ENCODE measurements around the gene SLC37A3. TPM values are rescaled to one million over a fixed set of nuclear protein-coding genes. Genes with fewer than 3 reads are reported as not detected.
A peak's percentile ranks its signal among the peaks of the same experiment; 100 is the strongest.
"Not testable (repeated sequence)": the region's sequence is repeated elsewhere in the genome, so short reads cannot be mapped to it uniquely, and the experiment has no call there.

Gene SLC37A3
- total and polyA plus RNA-seq, 9 donors = 30.6 to 74.6 (median 39.4) TPM

DNA sequence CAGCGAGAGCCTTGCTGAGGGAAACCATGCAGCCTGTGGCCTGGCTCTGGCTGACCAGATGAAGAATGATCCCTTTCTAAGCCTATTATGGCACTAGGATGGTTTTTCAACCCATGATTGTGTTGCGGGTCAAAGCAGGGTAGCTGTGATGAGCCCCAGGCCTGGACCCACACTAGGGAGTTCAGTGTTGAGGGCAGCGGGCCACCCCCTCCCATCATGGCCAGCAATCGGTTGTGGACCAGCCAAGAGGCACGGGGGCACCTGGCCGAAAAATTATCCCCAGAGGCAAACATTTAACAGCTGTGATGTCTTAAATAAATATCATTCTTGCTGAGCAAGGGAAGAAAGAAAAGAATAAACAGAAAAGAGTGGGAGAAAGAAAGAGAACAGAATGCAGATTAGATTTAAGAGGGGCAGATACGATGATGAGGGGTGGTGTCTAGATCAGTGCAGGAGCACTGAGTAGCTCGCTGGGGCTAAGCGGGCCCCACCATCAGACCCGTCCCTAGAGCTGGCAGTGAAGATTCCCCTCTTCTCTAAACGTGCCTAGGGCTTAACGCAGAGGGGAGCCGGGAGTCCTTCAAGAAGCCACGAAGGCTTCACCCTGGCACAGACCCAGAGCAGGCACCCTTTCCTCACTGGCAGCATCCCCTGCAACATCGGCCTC lies 82.7 kb downstream of the SLC37A3 start:
- H3K4me1 ChIP-seq (ENCODE audit: insufficient read depth) = peaks cover 4% of the 10 kb centered on the region
- H3K4me3 ChIP-seq = peak overlapping the region; percentile 19
- 13 to 19% (median 13%) methylated on average over 15 of the region's 15 CpGs for WGBS, 3 donors
- H3K27ac ChIP-seq = peak overlapping the region; percentile 15 to 71
- intact Hi-C loops (cut with DNase I) = loop anchor here in 2 of 4 donors (10.0 kb wide), 2 partner anchors 131 to 141 kb away; partner anchors contain the start of gene KDM7A (in 1 of the 2)
- H3K36me3 ChIP-seq = no peaks in the 10 kb centered on the region
- H3K27me3 ChIP-seq = no peaks in the 10 kb centered on the region
- peak in 1 of 5 donors; percentile 34 for DNase-seq
- no peaks in the 10 kb centered on the region for H3K9me3 ChIP-seq
- TF ChIP-seq POLR2A (IDR thresholded peaks at IDR 0.05) (no peak), EP300 (IDR thresholded peaks at IDR 0.05) (no peak), CTCF (IDR thresholded peaks at IDR 0.05) (no peak)

DNA sequence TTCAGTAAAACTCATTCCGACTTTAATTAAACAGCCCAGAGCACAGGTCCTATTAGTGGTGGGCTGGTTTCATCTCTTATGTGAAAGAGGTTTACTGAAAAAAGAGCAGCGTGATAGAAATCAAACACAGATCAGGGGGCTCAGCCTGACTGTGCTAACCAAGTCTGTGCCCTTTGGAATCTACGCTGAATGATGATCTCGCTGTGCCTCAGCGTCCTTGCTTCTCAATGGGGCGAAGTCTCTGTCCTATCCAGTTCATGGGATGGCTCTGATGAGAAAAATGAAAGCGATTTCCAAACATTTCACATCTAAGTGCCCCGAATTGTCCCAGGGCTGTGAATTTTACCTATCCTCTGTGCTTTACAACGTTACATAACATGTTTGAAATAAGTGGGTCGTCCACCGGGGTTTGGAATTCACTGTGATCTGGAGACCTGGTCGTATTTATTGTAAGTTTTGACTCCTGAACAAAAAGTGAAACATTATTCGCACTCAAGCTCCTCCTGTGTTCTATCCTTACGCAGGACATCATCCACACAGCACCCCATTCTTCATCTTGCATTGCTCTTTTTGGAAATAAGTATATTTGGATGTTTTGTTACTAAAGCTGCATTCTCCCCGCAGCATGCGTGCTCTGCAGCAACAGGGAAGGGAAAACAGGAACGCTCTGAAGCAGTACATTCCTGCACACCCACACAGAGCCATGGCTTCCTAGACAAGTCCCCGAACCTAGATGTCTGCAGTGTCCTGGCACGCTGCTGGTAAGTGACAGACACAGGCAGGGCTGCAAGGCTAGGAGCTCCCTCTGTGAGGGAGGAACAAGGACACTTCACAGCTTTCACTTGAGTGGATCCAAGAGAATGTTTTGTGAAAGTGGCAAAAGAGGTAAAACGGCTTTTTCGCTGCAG lies 83.5 kb downstream of the SLC37A3 start:
- no peak for TF ChIP-seq CTCF (IDR thresholded peaks at IDR 0.05)
- Histone ChIP-seq H3K9me3 (no peaks in the 10 kb centered on the region), H3K27me3 (no peaks in the 10 kb centered on the region), H3K36me3 (no peaks in the 10 kb centered on the region), H3K27ac (peak overlapping the region in 1 of 2 donors; percentile 71), H3K4me1 (ENCODE audit: insufficient read depth) (peaks cover 6% of the 10 kb centered on the region), H3K4me3 (no peak overlapping the region)
- intact Hi-C loops (cut with DNase I) = loop anchor here in 2 of 4 donors (10.0 kb wide), 2 partner anchors 130 to 140 kb away; partner anchors contain the start of gene KDM7A (in 1 of the 2)
- DNase-seq = no peak
- WGBS, 3 donors = 33 to 58% (median 38%) methylated on average over 21 of the region's 21 CpGs

DNA sequence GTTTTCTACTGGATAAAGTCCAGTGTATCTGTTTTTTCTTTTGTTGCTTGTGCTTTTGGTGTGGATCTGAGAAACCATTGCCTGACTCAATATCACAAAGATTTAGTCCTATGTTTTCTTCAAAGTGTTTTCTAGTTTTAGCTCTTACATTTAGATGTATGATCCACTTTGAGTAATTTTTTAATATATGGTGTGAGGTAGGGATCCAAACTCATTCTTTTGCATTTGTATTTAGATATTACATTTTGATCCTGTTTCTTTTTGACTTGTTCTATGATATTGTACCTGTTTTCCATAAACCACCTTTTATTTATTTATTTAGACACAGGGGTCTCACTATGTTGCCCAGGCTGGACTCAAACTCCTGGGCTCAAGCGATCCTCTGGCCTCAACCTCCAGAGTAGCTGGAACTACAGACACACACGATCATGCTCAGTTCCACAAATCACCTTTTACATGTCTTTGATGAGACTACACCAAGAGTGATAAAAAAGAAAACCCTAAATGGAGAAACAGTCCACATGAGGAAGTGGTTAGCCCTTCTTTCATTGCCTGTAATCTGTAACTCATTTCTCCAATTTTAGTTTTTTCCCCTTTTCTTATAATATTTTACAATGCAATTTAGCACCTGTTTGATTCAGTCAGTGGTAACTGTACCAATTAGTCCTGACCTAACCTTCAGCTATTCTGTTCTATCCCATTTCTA lies 86.0 kb downstream of the SLC37A3 start:
- Histone ChIP-seq H3K4me3 (no peak overlapping the region), H3K27ac (no peak overlapping the region), H3K9me3 (no peaks in the 10 kb centered on the region), H3K4me1 (ENCODE audit: insufficient read depth) (peaks cover 14% of the 10 kb centered on the region), H3K36me3 (no peaks in the 10 kb centered on the region), H3K27me3 (no peaks in the 10 kb centered on the region)
- 94 to 97% (median 96%) methylated on average over 2 of the region's 2 CpGs for WGBS, 3 donors
- intact Hi-C loops (cut with DNase I) = loop anchor here in 2 of 4 donors (10.0 kb wide), 2 partner anchors 127 to 137 kb away; partner anchors contain the start of gene KDM7A (in 1 of the 2)
- no peak for DNase-seq
- no peak for TF ChIP-seq POLR2A (IDR thresholded peaks at IDR 0.05)
- TF ChIP-seq EP300 (IDR thresholded peaks at IDR 0.05) = no peak
- TF ChIP-seq CTCF (IDR thresholded peaks at IDR 0.05) = no peak

- H3K36me3 ChIP-seq, DNase-seq, H3K9me3 ChIP-seq, H3K27ac ChIP-seq, H3K27me3 ChIP-seq, H3K4me3 ChIP-seq: not testable (repeated sequence)
- peaks cover 13% of the 10 kb centered on the region for H3K4me1 ChIP-seq (ENCODE audit: insufficient read depth)
- intact Hi-C loops (cut with DNase I) = loop anchor here in 2 of 4 donors (10.0 kb wide), 2 partner anchors 126 to 136 kb away; partner anchors contain the start of gene KDM7A (in 1 of the 2)
- WGBS, 3 donors = 95 to 97% (median 96%) methylated on average over 2 of the region's 2 CpGs
Observed at GRCh38 chr7:140311128-140311527, 87.2 kb downstream of the SLC37A3 start.

Measured in ovary (tissue), 9 donors.